ENCODE data around the gene TUFT1.
"Not testable (repeated sequence)": the region's sequence is repeated elsewhere in the genome, so short reads cannot be mapped to it uniquely, and the experiment has no call there.

TUFT1 gene

GRCh38 chr1:151590961-151591360 is 50.9 kb downstream of the TUFT1 start:
- H3K9ac ChIP-seq (ENCODE audit: low read depth, low read length): no peak overlapping the region

GRCh38 chr1:151593730-151594129 is 53.6 kb downstream of the TUFT1 start:
- Histone ChIP-seq H3K9me3 (ENCODE audit: insufficient read depth, low read depth, low read length) (no peaks in the 10 kb centered on the region; the same call in 1 of the 2 replicates), H3K27me3 (ENCODE audit: insufficient read depth, low read length) (peaks cover 3% of the 10 kb centered on the region; the same call in 1 of the 2 replicates), H3K36me3 (ENCODE audit: insufficient read depth, low read depth, low read length) (no peaks in the 10 kb centered on the region), H3K27ac (ENCODE audit: low read length) (no peak overlapping the region), H3K4me1 (ENCODE audit: insufficient read depth, low read length) (no peaks in the 10 kb centered on the region), H3K9ac (ENCODE audit: low read depth, low read length) (peak overlapping the region; percentile 49; the same call in 1 of the 2 replicates), H3K4me3 (ENCODE audit: low read length) (peak overlapping the region; percentile 74)

More at GRCh38 chr1:151590961-151591360, 50.9 kb downstream of the TUFT1 start:
- peaks cover 3% of the 10 kb centered on the region; the same call in 1 of the 2 replicates for H3K27me3 ChIP-seq (ENCODE audit: insufficient read depth, low read length)
- no peaks in the 10 kb centered on the region; the same call in 1 of the 2 replicates for H3K9me3 ChIP-seq (ENCODE audit: insufficient read depth, low read depth, low read length)
- H3K4me1 ChIP-seq (ENCODE audit: insufficient read depth, low read length): no peaks in the 10 kb centered on the region
- H3K27ac ChIP-seq (ENCODE audit: low read length): no peak overlapping the region
- no peak overlapping the region for H3K4me3 ChIP-seq (ENCODE audit: low read length)
- H3K36me3 ChIP-seq (ENCODE audit: insufficient read depth, low read depth, low read length): no peaks in the 10 kb centered on the region

GRCh38 chr1:151594143-151594625 is 54.1 kb downstream of the TUFT1 start:
- H3K4me1 ChIP-seq (ENCODE audit: insufficient read depth, low read length): no peaks in the 10 kb centered on the region
- peak overlapping the region; percentile 74 for H3K4me3 ChIP-seq (ENCODE audit: low read length)
- H3K9me3 ChIP-seq (ENCODE audit: insufficient read depth, low read depth, low read length): no peaks in the 10 kb centered on the region; the same call in 1 of the 2 replicates
- H3K9ac ChIP-seq (ENCODE audit: low read depth, low read length): peak overlapping the region; percentile 49; the same call in 1 of the 2 replicates
- no peak overlapping the region for H3K27ac ChIP-seq (ENCODE audit: low read length)
- H3K36me3 ChIP-seq (ENCODE audit: insufficient read depth, low read depth, low read length): no peaks in the 10 kb centered on the region
- H3K27me3 ChIP-seq (ENCODE audit: insufficient read depth, low read length): peaks cover 3% of the 10 kb centered on the region; the same call in 1 of the 2 replicates

GRCh38 chr1:151596166-151596953 is 56.3 kb downstream of the TUFT1 start:
- no peak overlapping the region for H3K27ac ChIP-seq (ENCODE audit: low read length)
- H3K36me3 ChIP-seq (ENCODE audit: insufficient read depth, low read depth, low read length): no peaks in the 10 kb centered on the region
- no peaks in the 10 kb centered on the region for H3K9me3 ChIP-seq (ENCODE audit: insufficient read depth, low read depth, low read length)
- H3K4me1 ChIP-seq (ENCODE audit: insufficient read depth, low read length): no peaks in the 10 kb centered on the region
- no peak overlapping the region for H3K4me3 ChIP-seq (ENCODE audit: low read length)
- H3K27me3 ChIP-seq (ENCODE audit: insufficient read depth, low read length): peaks cover 3% of the 10 kb centered on the region; the same call in 1 of the 2 replicates
- no peak overlapping the region for H3K9ac ChIP-seq (ENCODE audit: low read depth, low read length)

GRCh38 chr1:151602550-151602949 is 62.4 kb downstream of the TUFT1 start:
- H3K27me3 ChIP-seq (ENCODE audit: insufficient read depth, low read length); H3K9me3 ChIP-seq (ENCODE audit: insufficient read depth, low read depth, low read length); H3K36me3 ChIP-seq (ENCODE audit: insufficient read depth, low read depth, low read length); H3K4me1 ChIP-seq (ENCODE audit: insufficient read depth, low read length); H3K27ac ChIP-seq (ENCODE audit: low read length); H3K9ac ChIP-seq (ENCODE audit: low read depth, low read length); H3K4me3 ChIP-seq (ENCODE audit: low read length): not testable (repeated sequence)

- Histone ChIP-seq H3K4me3 (ENCODE audit: low read length) (no peak overlapping the region), H3K9ac (ENCODE audit: low read depth, low read length) (no peak overlapping the region), H3K9me3 (ENCODE audit: insufficient read depth, low read depth, low read length) (no peaks in the 10 kb centered on the region)
Measured at GRCh38 chr1:151604291-151604690, 64.2 kb downstream of the TUFT1 start.

GRCh38 chr1:151606384-151606783 is 66.3 kb downstream of the TUFT1 start:
- no peaks in the 10 kb centered on the region for H3K9me3 ChIP-seq (ENCODE audit: insufficient read depth, low read depth, low read length)

More at GRCh38 chr1:151604291-151604690, 64.2 kb downstream of the TUFT1 start:
- Histone ChIP-seq H3K36me3 (ENCODE audit: insufficient read depth, low read depth, low read length) (no peaks in the 10 kb centered on the region), H3K27me3 (ENCODE audit: insufficient read depth, low read length) (no peaks in the 10 kb centered on the region), H3K27ac (ENCODE audit: low read length) (no peak overlapping the region), H3K4me1 (ENCODE audit: insufficient read depth, low read length) (no peaks in the 10 kb centered on the region)

GRCh38 chr1:151606857-151607256 is 66.7 kb downstream of the TUFT1 start:
- no peaks in the 10 kb centered on the region for H3K36me3 ChIP-seq (ENCODE audit: insufficient read depth, low read depth, low read length)

More at GRCh38 chr1:151606384-151606783, 66.3 kb downstream of the TUFT1 start:
- Histone ChIP-seq H3K4me1 (ENCODE audit: insufficient read depth, low read length) (0 out of 2 replicates have a peak, but pooled peaks cover 2% of the 10 kb centered on the region), H3K4me3 (ENCODE audit: low read length) (no peak overlapping the region), H3K27me3 (ENCODE audit: insufficient read depth, low read length) (no peaks in the 10 kb centered on the region), H3K9ac (ENCODE audit: low read depth, low read length) (no peak overlapping the region), H3K36me3 (ENCODE audit: insufficient read depth, low read depth, low read length) (no peaks in the 10 kb centered on the region), H3K27ac (ENCODE audit: low read length) (no peak overlapping the region)

GRCh38 chr1:151610142-151610541 is 70.0 kb downstream of the TUFT1 start:
- H3K9ac ChIP-seq (ENCODE audit: low read depth, low read length): no peak overlapping the region
- 0 out of 2 replicates have a peak, but pooled peaks cover 4% of the 10 kb centered on the region for H3K36me3 ChIP-seq (ENCODE audit: insufficient read depth, low read depth, low read length)
- H3K27ac ChIP-seq (ENCODE audit: low read length): no peak overlapping the region
- H3K9me3 ChIP-seq (ENCODE audit: insufficient read depth, low read depth, low read length): no peaks in the 10 kb centered on the region
- 0 out of 2 replicates have a peak, but pooled peaks cover 7% of the 10 kb centered on the region for H3K4me1 ChIP-seq (ENCODE audit: insufficient read depth, low read length)
- no peak overlapping the region for H3K4me3 ChIP-seq (ENCODE audit: low read length)
- no peaks in the 10 kb centered on the region for H3K27me3 ChIP-seq (ENCODE audit: insufficient read depth, low read length)

More at GRCh38 chr1:151606857-151607256, 66.7 kb downstream of the TUFT1 start:
- Histone ChIP-seq H3K4me3 (ENCODE audit: low read length) (no peak overlapping the region), H3K27me3 (ENCODE audit: insufficient read depth, low read length) (no peaks in the 10 kb centered on the region), H3K4me1 (ENCODE audit: insufficient read depth, low read length) (0 out of 2 replicates have a peak, but pooled peaks cover 2% of the 10 kb centered on the region), H3K9ac (ENCODE audit: low read depth, low read length) (no peak overlapping the region), H3K9me3 (ENCODE audit: insufficient read depth, low read depth, low read length) (no peaks in the 10 kb centered on the region), H3K27ac (ENCODE audit: low read length) (no peak overlapping the region)

GRCh38 chr1:151611288-151611790 is 71.2 kb downstream of the TUFT1 start:
- Histone ChIP-seq H3K9me3 (ENCODE audit: insufficient read depth, low read depth, low read length) (no peaks in the 10 kb centered on the region), H3K36me3 (ENCODE audit: insufficient read depth, low read depth, low read length) (0 out of 2 replicates have a peak, but pooled peaks cover 7% of the 10 kb centered on the region), H3K4me3 (ENCODE audit: low read length) (0 out of 2 replicates have a peak overlapping the region, but pooled peaks have one; percentile 96), H3K27me3 (ENCODE audit: insufficient read depth, low read length) (no peaks in the 10 kb centered on the region), H3K27ac (ENCODE audit: low read length) (no peak overlapping the region), H3K9ac (ENCODE audit: low read depth, low read length) (no peak overlapping the region), H3K4me1 (ENCODE audit: insufficient read depth, low read length) (0 out of 2 replicates have a peak, but pooled peaks cover 7% of the 10 kb centered on the region)

GRCh38 chr1:151611832-151612500 is 71.9 kb downstream of the TUFT1 start, which contains the start of gene SNX27:
TSS of gene SNX27 (plus strand) at chr1:151612050. CDS start at chr1:151612202, 152 bp downstream.
- 0 out of 2 replicates have a peak, but pooled peaks cover 7% of the 10 kb centered on the region for H3K36me3 ChIP-seq (ENCODE audit: insufficient read depth, low read depth, low read length)
- 0 out of 2 replicates have a peak, but pooled peaks cover 7% of the 10 kb centered on the region for H3K4me1 ChIP-seq (ENCODE audit: insufficient read depth, low read length)
- H3K9me3 ChIP-seq (ENCODE audit: insufficient read depth, low read depth, low read length): no peaks in the 10 kb centered on the region
- H3K9ac ChIP-seq (ENCODE audit: low read depth, low read length): peak within 1 kb of the TSS; percentile 86; the same call in 1 of the 2 replicates
- H3K27me3 ChIP-seq (ENCODE audit: insufficient read depth, low read length): no peaks in the 10 kb centered on the region
- H3K4me3 ChIP-seq (ENCODE audit: low read length): peak within 1 kb of the TSS; percentile 96
- peak within 1 kb of the TSS; percentile 9 for H3K27ac ChIP-seq (ENCODE audit: low read length)
